Neural crest cell (in vitro differentiated cells): Measurements from ENCODE around the gene PGM5. TPM values are rescaled to one million over a fixed set of nuclear protein-coding genes. Genes with fewer than 3 reads are reported as not detected.

Source experiments
- DNase-seq: peaks from one replicate; pipeline ENCODE4 v3.0.0; 2021; ENCODE audit warnings: low read depth, mixed read lengths, low spot score
- H3K27ac Mint-ChIP-seq: one replicate; pipeline ENCODE4 v1.8.0; 2021; ENCODE audit warnings: mild to moderate bottlenecking, mixed read lengths; ENCODE audit not compliant: unreplicated experiment
- H3K27me3 Mint-ChIP-seq: 2 replicates; pipeline ENCODE4 v1.8.0; 2021; ENCODE audit warnings: low read depth, mild to moderate bottlenecking, mixed read lengths
- H3K36me3 Mint-ChIP-seq: 2 replicates; pipeline ENCODE4 v1.8.0; 2021; ENCODE audit warnings: low read depth, mild to moderate bottlenecking, mixed read lengths
- H3K4me1 Mint-ChIP-seq: 2 replicates; pipeline ENCODE4 v1.8.0; 2021; ENCODE audit warnings: mixed read lengths
- H3K4me3 Mint-ChIP-seq: one replicate; pipeline ENCODE4 v1.8.0; 2021; ENCODE audit warnings: mild to moderate bottlenecking, mixed read lengths
- H3K9me3 Mint-ChIP-seq: 2 replicates; pipeline ENCODE4 v1.8.0; 2021; ENCODE audit warnings: mixed read lengths
- CTCF ChIP-seq: fragments of 200-600 bp; sonication (generic); conservative IDR thresholded peaks from 2 replicates; pipeline ENCODE4 v1.5.0; 2021; ENCODE audit warnings: antibody characterized with exemption, mild to moderate bottlenecking
- total RNA-seq: library from RNA; stranded (reverse); gene quantifications from 2 replicates; pipeline ENCODE4 v1.2.1, GENCODE V29; 2021

Gene PGM5
- total RNA-seq, 1 donor from 2014 or later: 0.16 TPM

- Mint-ChIP-seq H3K36me3 (no peaks in the 10 kb centered on the region), H3K4me1 (peaks cover 8% of the 10 kb centered on the region), H3K9me3 (no peaks in the 10 kb centered on the region), H3K27me3 (peaks cover 62% of the 10 kb centered on the region), H3K4me3 (no peak overlapping the region), H3K27ac (no peak overlapping the region)
- no peak for DNase-seq
- no peak for TF ChIP-seq CTCF
Measured at GRCh38 chr9:68567565-68567964, 211.2 kb downstream of the PGM5 start.

- TF ChIP-seq CTCF: peak; percentile 49
- no peak overlapping the region for H3K27ac Mint-ChIP-seq
- no peaks in the 10 kb centered on the region for H3K9me3 Mint-ChIP-seq
- H3K27me3 Mint-ChIP-seq: peaks cover 26% of the 10 kb centered on the region
- H3K4me3 Mint-ChIP-seq: no peak overlapping the region
- no peak for DNase-seq
- H3K36me3 Mint-ChIP-seq: no peaks in the 10 kb centered on the region
- peaks cover 8% of the 10 kb centered on the region for H3K4me1 Mint-ChIP-seq
Measured at GRCh38 chr9:68574150-68574549, 217.7 kb downstream of the PGM5 start.

- TF ChIP-seq CTCF: no peak
- Mint-ChIP-seq H3K4me1 (no peaks in the 10 kb centered on the region), H3K27ac (no peak overlapping the region), H3K36me3 (no peaks in the 10 kb centered on the region), H3K9me3 (no peaks in the 10 kb centered on the region), H3K4me3 (no peak overlapping the region), H3K27me3 (peaks cover 16% of the 10 kb centered on the region)
- DNase-seq: no peak
Measured at GRCh38 chr9:68575817-68576216, 219.4 kb downstream of the PGM5 start.

GRCh38 chr9:68577774-68578591 lies 221.6 kb downstream of the PGM5 start:
- Mint-ChIP-seq H3K4me3 (no peak overlapping the region), H3K27ac (no peak overlapping the region), H3K9me3 (no peaks in the 10 kb centered on the region), H3K36me3 (no peaks in the 10 kb centered on the region), H3K27me3 (peaks cover 11% of the 10 kb centered on the region), H3K4me1 (no peaks in the 10 kb centered on the region)
- no peak for TF ChIP-seq CTCF
- no peak for DNase-seq

Other genes with a start within 250 kb of the PGM5 start
- gene ZNG1C, start 114.6 kb upstream of the PGM5 start, total RNA-seq: 28.0 and 29.6 TPM in 2 replicates
- not detected in 2 replicates for gene FOXD4L3, start 53.7 kb upstream of the PGM5 start, total RNA-seq
- gene TMEM252, start 184.3 kb downstream of the PGM5 start, total RNA-seq: not detected in 2 replicates